GM12864 (cell line): ENCODE results near the gene MRPL46.
"Not testable (repeated sequence)": the region's sequence is repeated elsewhere in the genome, so short reads cannot be mapped to it uniquely, and the experiment has no call there.

Source experiments
- DNase-seq: peaks from one replicate; pipeline ENCODE4 v3.0.0-alpha.2; 2011; ENCODE audit warnings: low read depth
- H3K4me3 ChIP-seq: 2 replicates; pipeline ENCODE4 v1.5.1; 2011; ENCODE audit warnings: mild to moderate bottlenecking, low read depth, low read length, control low read depth
- TF ChIP-seq, protein P1 (sequence below): IDR thresholded peaks from 2 replicates; pipeline ENCODE4 v1.5.1; 2011; ENCODE audit warnings: low read depth, mild to moderate bottlenecking, moderate library complexity, low read length, control low read depth, inconsistent platforms; ENCODE audit errors: missing control alignments

MRPL46 gene

GRCh38 chr15:88447741-88448140 is 19.4 kb downstream of the MRPL46 start:
- no peak overlapping the region for H3K4me3 ChIP-seq
- DNase-seq = no peak
- TF ChIP-seq, protein P1, sequence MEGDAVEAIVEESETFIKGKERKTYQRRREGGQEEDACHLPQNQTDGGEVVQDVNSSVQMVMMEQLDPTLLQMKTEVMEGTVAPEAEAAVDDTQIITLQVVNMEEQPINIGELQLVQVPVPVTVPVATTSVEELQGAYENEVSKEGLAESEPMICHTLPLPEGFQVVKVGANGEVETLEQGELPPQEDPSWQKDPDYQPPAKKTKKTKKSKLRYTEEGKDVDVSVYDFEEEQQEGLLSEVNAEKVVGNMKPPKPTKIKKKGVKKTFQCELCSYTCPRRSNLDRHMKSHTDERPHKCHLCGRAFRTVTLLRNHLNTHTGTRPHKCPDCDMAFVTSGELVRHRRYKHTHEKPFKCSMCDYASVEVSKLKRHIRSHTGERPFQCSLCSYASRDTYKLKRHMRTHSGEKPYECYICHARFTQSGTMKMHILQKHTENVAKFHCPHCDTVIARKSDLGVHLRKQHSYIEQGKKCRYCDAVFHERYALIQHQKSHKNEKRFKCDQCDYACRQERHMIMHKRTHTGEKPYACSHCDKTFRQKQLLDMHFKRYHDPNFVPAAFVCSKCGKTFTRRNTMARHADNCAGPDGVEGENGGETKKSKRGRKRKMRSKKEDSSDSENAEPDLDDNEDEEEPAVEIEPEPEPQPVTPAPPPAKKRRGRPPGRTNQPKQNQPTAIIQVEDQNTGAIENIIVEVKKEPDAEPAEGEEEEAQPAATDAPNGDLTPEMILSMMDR = no peak

DNA sequence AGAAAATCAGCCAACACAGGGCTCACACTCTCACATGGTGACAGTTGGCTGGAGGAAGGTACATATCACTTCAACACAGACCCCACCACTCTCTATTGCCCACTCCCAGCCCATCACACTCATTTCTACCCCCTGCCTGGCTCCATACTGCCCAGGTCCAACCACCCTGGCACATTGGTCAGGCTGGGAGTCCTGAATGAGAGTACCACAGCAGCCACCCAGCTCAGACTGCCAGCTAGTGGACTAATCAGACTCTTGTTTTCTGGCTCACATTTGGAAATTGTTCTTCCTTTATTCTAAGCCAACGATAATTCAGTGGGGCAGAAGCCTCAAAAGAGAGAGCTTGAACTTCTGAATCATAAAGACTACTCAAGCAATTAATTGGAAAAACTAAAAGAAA is 20.0 kb downstream of the MRPL46 start:
- TF ChIP-seq, protein P1 = no peak
- no peak for DNase-seq
- no peak overlapping the region for H3K4me3 ChIP-seq

- no peak for DNase-seq
- TF ChIP-seq, protein P1 = no peak
- no peak overlapping the region for H3K4me3 ChIP-seq
These were observed 26.0 kb downstream of the MRPL46 start for GRCh38 chr15:88441076-88441730.

- no peak overlapping the region for H3K4me3 ChIP-seq
- DNase-seq = no peak
- TF ChIP-seq, protein P1 = no peak
These were observed 27.2 kb downstream of the MRPL46 start for GRCh38 chr15:88440021-88440420.

DNA sequence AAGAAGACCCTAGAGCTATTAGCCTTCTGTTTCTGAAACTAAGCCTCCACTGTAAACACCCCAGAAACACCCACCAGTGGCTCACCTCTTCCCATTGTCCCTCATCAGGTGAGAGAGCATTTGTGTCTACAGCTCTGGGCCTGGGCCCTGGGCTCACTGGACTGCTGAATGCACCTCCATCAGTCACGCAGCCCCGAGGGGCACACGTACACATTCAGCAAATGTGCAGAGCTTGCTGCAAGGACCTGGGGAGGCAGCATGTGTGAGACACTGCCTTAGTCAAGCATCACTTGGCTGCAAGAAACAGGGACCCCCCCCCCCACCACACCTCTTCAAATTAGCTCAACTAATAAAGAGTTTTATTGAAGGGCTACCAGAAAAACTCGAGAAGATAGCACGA is 29.0 kb downstream of the MRPL46 start:
- no peak for DNase-seq
- no peak overlapping the region for H3K4me3 ChIP-seq
- TF ChIP-seq, protein P1 = no peak

DNA sequence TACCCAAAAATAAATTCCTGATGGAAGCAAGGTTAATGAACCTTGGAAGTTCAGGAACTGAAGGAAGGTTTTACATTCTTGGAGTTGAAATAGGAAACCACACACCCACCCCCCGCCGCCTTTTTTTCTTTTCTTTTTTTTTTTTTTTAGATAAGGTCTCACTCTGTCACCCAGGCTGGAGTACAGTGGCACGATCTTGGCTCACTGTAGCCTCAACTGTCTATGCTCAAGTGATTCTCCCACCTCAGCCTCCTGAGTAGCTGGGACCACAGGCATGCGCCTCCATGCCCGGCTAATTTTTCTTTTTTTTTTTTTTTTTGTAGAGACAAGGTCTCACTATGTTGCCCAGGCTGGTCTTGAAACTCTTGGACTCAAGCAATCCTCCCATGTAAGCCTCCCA is 33.1 kb downstream of the MRPL46 start:
- H3K4me3 ChIP-seq, DNase-seq: not testable (repeated sequence)

- DNase-seq = no peak
These were observed 34.0 kb downstream of the MRPL46 start for GRCh38 chr15:88433046-88433685.

More at GRCh38 chr15:88433046-88433685, 34.0 kb downstream of the MRPL46 start:
- H3K4me3 ChIP-seq = no peak overlapping the region
- TF ChIP-seq, protein P1 = no peak
